ENCODE measurements around the gene DPH1.

DNA sequence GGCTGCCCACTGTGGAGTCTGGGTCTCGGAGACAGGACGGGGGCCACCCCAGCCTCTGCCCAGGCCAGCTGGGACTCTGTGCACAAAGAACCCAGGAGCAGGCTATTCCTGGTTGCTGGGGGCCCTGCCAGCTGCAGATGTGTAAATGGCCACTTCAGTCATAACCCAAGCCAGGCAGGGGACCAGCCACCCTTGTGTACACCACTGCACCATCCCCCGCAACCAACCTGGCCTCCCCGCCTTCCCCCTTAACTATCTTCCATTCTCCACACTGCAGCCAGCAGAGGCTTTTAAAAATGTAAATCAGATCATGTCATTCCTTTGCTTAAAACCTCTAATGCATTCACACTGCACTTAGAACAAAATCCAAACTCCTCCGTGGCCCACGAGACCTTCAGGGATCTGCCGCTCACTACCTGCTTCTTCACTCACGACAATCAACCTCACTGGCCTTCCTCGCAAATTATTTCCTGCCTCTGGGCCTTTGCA, 33.1 kb upstream of the DPH1 start:
- TF ChIP-seq POLR2A (IDR thresholded peaks at IDR 0.05) = no peak
- TF ChIP-seq, protein P1, sequence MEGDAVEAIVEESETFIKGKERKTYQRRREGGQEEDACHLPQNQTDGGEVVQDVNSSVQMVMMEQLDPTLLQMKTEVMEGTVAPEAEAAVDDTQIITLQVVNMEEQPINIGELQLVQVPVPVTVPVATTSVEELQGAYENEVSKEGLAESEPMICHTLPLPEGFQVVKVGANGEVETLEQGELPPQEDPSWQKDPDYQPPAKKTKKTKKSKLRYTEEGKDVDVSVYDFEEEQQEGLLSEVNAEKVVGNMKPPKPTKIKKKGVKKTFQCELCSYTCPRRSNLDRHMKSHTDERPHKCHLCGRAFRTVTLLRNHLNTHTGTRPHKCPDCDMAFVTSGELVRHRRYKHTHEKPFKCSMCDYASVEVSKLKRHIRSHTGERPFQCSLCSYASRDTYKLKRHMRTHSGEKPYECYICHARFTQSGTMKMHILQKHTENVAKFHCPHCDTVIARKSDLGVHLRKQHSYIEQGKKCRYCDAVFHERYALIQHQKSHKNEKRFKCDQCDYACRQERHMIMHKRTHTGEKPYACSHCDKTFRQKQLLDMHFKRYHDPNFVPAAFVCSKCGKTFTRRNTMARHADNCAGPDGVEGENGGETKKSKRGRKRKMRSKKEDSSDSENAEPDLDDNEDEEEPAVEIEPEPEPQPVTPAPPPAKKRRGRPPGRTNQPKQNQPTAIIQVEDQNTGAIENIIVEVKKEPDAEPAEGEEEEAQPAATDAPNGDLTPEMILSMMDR (IDR thresholded peaks at IDR 0.05) = no peak

Data from thyroid gland (tissue), 4 donors.